HepG2 (cell line): Measurements from ENCODE around the gene ZNF341. TPM values are rescaled to one million over a fixed set of nuclear protein-coding genes. Genes with fewer than 3 reads are reported as not detected.
A peak's percentile ranks its signal among the peaks of the same experiment; 100 is the strongest.

Experiments used
- CEBPZ ChIP-seq: IDR thresholded peaks from 2 replicates; pipeline ENCODE4 v1.6.1; 2012; ENCODE audit warnings: low read length, improper control_type of control experiment
- FOSL2 ChIP-seq: sonication (generic); formaldehyde crosslinking; IDR thresholded peaks from 2 replicates; pipeline ENCODE4 v1.4.0; 2020; ENCODE audit warnings: missing genetic modification reagents
- FOXJ3 ChIP-seq: sonication (generic); formaldehyde crosslinking; IDR thresholded peaks from 2 replicates; pipeline ENCODE4 v1.4.0; 2020; ENCODE audit warnings: missing genetic modification reagents, mild to moderate bottlenecking, borderline replicate concordance
- HIC2 ChIP-seq: sonication (generic); formaldehyde crosslinking; IDR thresholded peaks from 2 replicates; pipeline ENCODE4 v1.9.0; 2022; ENCODE audit warnings: low read depth, missing genetic modification reagents
- HNF1B ChIP-seq: sonication (generic); formaldehyde crosslinking; IDR thresholded peaks from 2 replicates; pipeline ENCODE4 v1.5.1; 2020; ENCODE audit warnings: mild to moderate bottlenecking, moderate library complexity, missing genetic modification reagents
- HOMEZ ChIP-seq: IDR thresholded peaks from 2 replicates; pipeline ENCODE4 v1.6.1; 2016; ENCODE audit warnings: low read depth
- KDM6A ChIP-seq: IDR thresholded peaks from 2 replicates; pipeline ENCODE4 v1.6.1; 2016; ENCODE audit warnings: low read depth
- MEF2D ChIP-seq: sonication (generic); formaldehyde crosslinking; IDR thresholded peaks from 2 replicates; pipeline ENCODE4 v1.5.1; 2020; ENCODE audit warnings: mild to moderate bottlenecking, missing genetic modification reagents
- MLX ChIP-seq: IDR thresholded peaks from 2 replicates; pipeline ENCODE4 v1.6.1; 2016
- NCOA1 ChIP-seq: sonication (generic); formaldehyde crosslinking; IDR thresholded peaks from 2 replicates; pipeline ENCODE4 v1.9.0; 2021; ENCODE audit warnings: missing genetic modification reagents
- SAFB2 ChIP-seq: sonication (generic); formaldehyde crosslinking; IDR thresholded peaks from 2 replicates; pipeline ENCODE4 v1.5.1; 2020; ENCODE audit warnings: missing genetic modification reagents, low read depth, mild to moderate bottlenecking, borderline replicate concordance
- SALL1 ChIP-seq: sonication (generic); formaldehyde crosslinking; IDR thresholded peaks from 2 replicates; pipeline ENCODE4 v1.8.0; 2022; ENCODE audit warnings: mild to moderate bottlenecking, missing genetic modification reagents
- SSRP1 ChIP-seq: IDR thresholded peaks from 2 replicates; pipeline ENCODE4 v1.6.1; 2016; ENCODE audit warnings: control low read depth
- ZFX ChIP-seq: sonication (generic); formaldehyde crosslinking; IDR thresholded peaks from 2 replicates; pipeline ENCODE4 v1.4.0; 2020; ENCODE audit warnings: mild to moderate bottlenecking, low read depth, missing genetic modification reagents, moderate library complexity
- ZNF367 ChIP-seq: sonication (generic); formaldehyde crosslinking; IDR thresholded peaks from 2 replicates; pipeline ENCODE4 v1.4.0; 2020; ENCODE audit warnings: missing genetic modification reagents, borderline replicate concordance
- ZNF484 ChIP-seq: sonication (generic); formaldehyde crosslinking; IDR thresholded peaks from 2 replicates; pipeline ENCODE4 v1.5.1; 2020; ENCODE audit warnings: mild to moderate bottlenecking, low read depth, missing genetic modification reagents, borderline replicate concordance
- ZNF672 ChIP-seq: sonication (generic); formaldehyde crosslinking; IDR thresholded peaks from 2 replicates; pipeline ENCODE4 v1.8.1; 2022; ENCODE audit warnings: missing genetic modification reagents
- ZNF674 ChIP-seq: sonication (generic); formaldehyde crosslinking; IDR thresholded peaks from 2 replicates; pipeline ENCODE4 v1.5.0; 2020; ENCODE audit warnings: low read depth, mild to moderate bottlenecking, missing genetic modification reagents
- ZNF766 ChIP-seq: sonication (generic); formaldehyde crosslinking; IDR thresholded peaks from 2 replicates; pipeline ENCODE4 v1.5.0; 2020; ENCODE audit warnings: missing genetic modification reagents, borderline replicate concordance
- ZNF879 ChIP-seq: sonication (generic); formaldehyde crosslinking; IDR thresholded peaks from 2 replicates; pipeline ENCODE4 v1.8.1; 2023; ENCODE audit warnings: missing genetic modification reagents
- ZNF883 ChIP-seq: sonication (generic); formaldehyde crosslinking; IDR thresholded peaks from 2 replicates; pipeline ENCODE4 v1.5.1; 2020; ENCODE audit warnings: mild to moderate bottlenecking, missing genetic modification reagents; ENCODE audit errors: not compliant biosample characterization
- ZSCAN22 ChIP-seq: sonication (generic); formaldehyde crosslinking; IDR thresholded peaks from 2 replicates; pipeline ENCODE4 v1.4.0; 2020; ENCODE audit warnings: mild to moderate bottlenecking, missing genetic modification reagents
- polyA plus RNA-seq, 8 experiments: library from polyadenylated mRNA; depleted of rRNA in 3 of 8; stranded (reverse) in 7 of 8; unstranded in 1 of 8; fragments of >200 nt; fragmentation: Illumina TruSeq in 4 of 8; extraction: Trizol in 4 of 8; gene quantifications; 2 replicates each; pipeline versions ENCODE4 v1.2.1 to v1.2.3, GENCODE V29; 2011 to 2016; ENCODE audit warnings: low read depth in 4 of 8, missing spikeins in 1 of 8, mixed read lengths in 1 of 8; ENCODE audit not compliant: insufficient read depth in 1 of 8
- total RNA-seq, 5 experiments: library from RNA; depleted of rRNA; stranded (reverse); fragments of >200 nt; fragmentation: Illumina TruSeq; extraction: Trizol; gene quantifications; 2 replicates each; pipeline ENCODE4 v1.2.3, GENCODE V29; 2016; ENCODE audit warnings: low read depth in 1 of 5

ZNF341 gene
- total and polyA plus RNA-seq, 2 of the 13 experiments (the other 11 are each of a cell fraction or from before 2014, with no cell fraction given), result 1.1 to 2.2 TPM

GRCh38 chr20:33826270-33826897, 94.6 kb downstream of the ZNF341 start (continued):
- TF ChIP-seq ZNF883 (CRISPR knock-in tag) (no peak), ZSCAN22 (no peak), ZNF367 (CRISPR knock-in tag) (no peak), NCOA1 (no peak), SAFB2 (0 out of 2 replicates have a peak, but pooled peaks have one; percentile 63), ZNF766 (no peak), HIC2 (CRISPR knock-in tag) (no peak), MEF2D (CRISPR knock-in tag) (no peak), HOMEZ (peak; percentile 38; the same call in 1 of the 2 replicates), CEBPZ (no peak), KDM6A (CRISPR knock-in tag) (no peak), ZFX (CRISPR knock-in tag) (0 out of 2 replicates have a peak, but pooled peaks have one; percentile 12), ZNF672 (CRISPR knock-in tag) (no peak), ZNF879 (CRISPR knock-in tag) (peak; percentile 79; the same call in 1 of the 2 replicates), SSRP1 (CRISPR knock-in tag) (no peak), ZNF484 (no peak), HNF1B (CRISPR knock-in tag) (no peak), FOXJ3 (no peak), MLX (CRISPR knock-in tag) (no peak), FOSL2 (CRISPR knock-in tag) (no peak), ZNF674 (CRISPR knock-in tag) (no peak), SALL1 (CRISPR knock-in tag) (no peak)
